ENCODE results near the gene CTNNA1.

Gene CTNNA1

GRCh38 chr5:138926688-138927448, 173.6 kb downstream of the CTNNA1 start:
- Histone ChIP-seq H3K27me3 (ENCODE audit: control insufficient read depth, insufficient read depth, low read length) (no peaks in the 10 kb centered on the region), H3K9ac (ENCODE audit: low read length) (no peak overlapping the region), H3K27ac (ENCODE audit: low read depth, low read length) (no peak overlapping the region), H3K4me1 (ENCODE audit: control insufficient read depth, insufficient read depth, low read length) (no peaks in the 10 kb centered on the region), H3K4me3 (ENCODE audit: low read length) (no peak overlapping the region), H3K36me3 (ENCODE audit: control insufficient read depth, insufficient read depth, low read length) (peaks cover 50% of the 10 kb centered on the region)

DNA sequence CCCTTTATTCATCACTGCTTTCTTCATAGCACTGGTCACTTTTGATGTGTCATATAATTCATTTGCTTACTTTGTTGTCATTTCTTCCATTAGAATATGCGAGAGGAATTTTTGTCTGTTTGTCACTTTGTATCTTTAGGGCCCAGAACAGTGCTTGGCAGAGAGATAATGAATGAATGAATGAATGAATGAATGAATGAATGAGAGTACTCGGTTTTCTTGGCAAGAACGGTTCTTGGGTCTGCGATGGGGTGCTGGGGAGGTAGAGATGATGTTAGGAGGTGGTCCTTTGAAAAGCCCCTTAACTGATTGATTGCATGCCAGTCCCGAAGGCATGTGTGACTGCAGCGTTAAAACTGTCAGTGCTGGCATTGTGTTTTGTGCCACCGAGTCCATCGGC, 174.3 kb downstream of the CTNNA1 start:
- H3K9ac ChIP-seq (ENCODE audit: low read length): no peak overlapping the region
- H3K27ac ChIP-seq (ENCODE audit: low read depth, low read length): no peak overlapping the region
- H3K27me3 ChIP-seq (ENCODE audit: control insufficient read depth, insufficient read depth, low read length): no peaks in the 10 kb centered on the region
- no peaks in the 10 kb centered on the region for H3K4me1 ChIP-seq (ENCODE audit: control insufficient read depth, insufficient read depth, low read length)
- peaks cover 57% of the 10 kb centered on the region for H3K36me3 ChIP-seq (ENCODE audit: control insufficient read depth, insufficient read depth, low read length)
- no peak overlapping the region for H3K4me3 ChIP-seq (ENCODE audit: low read length)

GRCh38 chr5:138927979-138928378, 174.8 kb downstream of the CTNNA1 start:
- H3K27me3 ChIP-seq (ENCODE audit: control insufficient read depth, insufficient read depth, low read length): no peaks in the 10 kb centered on the region
- H3K9ac ChIP-seq (ENCODE audit: low read length): no peak overlapping the region
- no peak overlapping the region for H3K4me3 ChIP-seq (ENCODE audit: low read length)
- no peak overlapping the region for H3K27ac ChIP-seq (ENCODE audit: low read depth, low read length)
- H3K36me3 ChIP-seq (ENCODE audit: control insufficient read depth, insufficient read depth, low read length): peaks cover 57% of the 10 kb centered on the region
- no peaks in the 10 kb centered on the region for H3K4me1 ChIP-seq (ENCODE audit: control insufficient read depth, insufficient read depth, low read length)

DNA sequence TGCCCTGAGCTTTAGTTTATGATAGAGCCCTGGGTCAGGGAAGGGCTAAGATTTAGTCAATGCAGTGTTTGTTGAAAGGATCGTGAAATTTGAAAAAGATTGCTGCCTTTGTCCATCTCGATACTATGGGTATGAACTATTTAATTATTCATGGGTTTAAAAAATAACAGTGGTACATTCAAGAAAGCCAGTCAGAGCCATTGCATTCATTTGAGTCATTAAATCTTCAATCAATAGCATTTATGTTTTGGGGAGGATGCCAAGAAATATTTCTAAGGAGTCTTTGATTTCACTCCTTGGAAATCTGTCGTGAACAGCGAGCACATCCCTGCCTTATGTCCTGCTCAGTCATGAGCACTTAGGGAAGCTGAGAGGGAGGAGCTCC, 176.3 kb downstream of the CTNNA1 start:
- H3K27ac ChIP-seq (ENCODE audit: low read depth, low read length): no peak overlapping the region
- H3K4me3 ChIP-seq (ENCODE audit: low read length): no peak overlapping the region
- no peak overlapping the region for H3K9ac ChIP-seq (ENCODE audit: low read length)
- H3K4me1 ChIP-seq (ENCODE audit: control insufficient read depth, insufficient read depth, low read length): no peaks in the 10 kb centered on the region
- H3K36me3 ChIP-seq (ENCODE audit: control insufficient read depth, insufficient read depth, low read length): peaks cover 57% of the 10 kb centered on the region
- no peaks in the 10 kb centered on the region for H3K27me3 ChIP-seq (ENCODE audit: control insufficient read depth, insufficient read depth, low read length)

DNA sequence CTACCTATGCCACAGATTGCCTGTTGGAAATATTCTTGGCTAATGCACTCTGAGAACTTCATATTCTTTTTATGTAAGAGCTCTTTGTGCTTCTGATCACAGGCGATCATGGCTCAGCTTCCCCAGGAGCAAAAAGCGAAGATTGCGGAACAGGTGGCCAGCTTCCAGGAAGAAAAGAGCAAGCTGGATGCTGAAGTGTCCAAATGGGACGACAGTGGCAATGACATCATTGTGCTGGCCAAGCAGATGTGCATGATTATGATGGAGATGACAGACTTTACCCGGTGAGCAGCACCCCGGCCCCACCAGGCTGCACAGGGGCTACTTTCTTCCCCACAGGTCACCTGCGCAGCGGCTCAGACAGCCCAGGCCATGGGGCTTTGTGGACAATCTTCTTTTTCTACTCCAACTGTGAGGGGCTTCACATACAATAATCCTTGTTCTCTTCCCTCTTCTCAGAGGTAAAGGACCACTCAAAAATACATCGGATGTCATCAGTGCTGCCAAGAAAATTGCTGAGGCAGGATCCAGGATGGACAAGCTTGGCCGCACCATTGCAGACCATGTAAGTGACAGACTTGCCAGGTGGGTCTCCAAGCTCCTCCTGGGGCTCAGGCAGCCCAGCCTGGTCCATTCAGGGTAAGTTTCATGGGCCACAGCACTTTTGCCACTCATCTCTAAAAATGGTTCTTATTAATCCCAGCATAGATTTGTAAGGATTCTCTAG, 177.3 kb downstream of the CTNNA1 start:
- H3K36me3 ChIP-seq (ENCODE audit: control insufficient read depth, insufficient read depth, low read length): peaks cover 53% of the 10 kb centered on the region
- H3K27ac ChIP-seq (ENCODE audit: low read depth, low read length): no peak overlapping the region
- H3K27me3 ChIP-seq (ENCODE audit: control insufficient read depth, insufficient read depth, low read length): no peaks in the 10 kb centered on the region

GRCh38 chr5:138932171-138932810, 179.1 kb downstream of the CTNNA1 start:
- H3K36me3 ChIP-seq (ENCODE audit: control insufficient read depth, insufficient read depth, low read length): peaks cover 36% of the 10 kb centered on the region
- no peak overlapping the region for H3K4me3 ChIP-seq (ENCODE audit: low read length)
- H3K4me1 ChIP-seq (ENCODE audit: control insufficient read depth, insufficient read depth, low read length): no peaks in the 10 kb centered on the region
- H3K27me3 ChIP-seq (ENCODE audit: control insufficient read depth, insufficient read depth, low read length): no peaks in the 10 kb centered on the region
- H3K9ac ChIP-seq (ENCODE audit: low read length): no peak overlapping the region
- no peak overlapping the region for H3K27ac ChIP-seq (ENCODE audit: low read depth, low read length)

More for the DNA sequence above, 177.3 kb downstream of the CTNNA1 start:
- Histone ChIP-seq H3K4me3 (ENCODE audit: low read length) (no peak overlapping the region), H3K4me1 (ENCODE audit: control insufficient read depth, insufficient read depth, low read length) (no peaks in the 10 kb centered on the region), H3K9ac (ENCODE audit: low read length) (no peak overlapping the region)

DNA sequence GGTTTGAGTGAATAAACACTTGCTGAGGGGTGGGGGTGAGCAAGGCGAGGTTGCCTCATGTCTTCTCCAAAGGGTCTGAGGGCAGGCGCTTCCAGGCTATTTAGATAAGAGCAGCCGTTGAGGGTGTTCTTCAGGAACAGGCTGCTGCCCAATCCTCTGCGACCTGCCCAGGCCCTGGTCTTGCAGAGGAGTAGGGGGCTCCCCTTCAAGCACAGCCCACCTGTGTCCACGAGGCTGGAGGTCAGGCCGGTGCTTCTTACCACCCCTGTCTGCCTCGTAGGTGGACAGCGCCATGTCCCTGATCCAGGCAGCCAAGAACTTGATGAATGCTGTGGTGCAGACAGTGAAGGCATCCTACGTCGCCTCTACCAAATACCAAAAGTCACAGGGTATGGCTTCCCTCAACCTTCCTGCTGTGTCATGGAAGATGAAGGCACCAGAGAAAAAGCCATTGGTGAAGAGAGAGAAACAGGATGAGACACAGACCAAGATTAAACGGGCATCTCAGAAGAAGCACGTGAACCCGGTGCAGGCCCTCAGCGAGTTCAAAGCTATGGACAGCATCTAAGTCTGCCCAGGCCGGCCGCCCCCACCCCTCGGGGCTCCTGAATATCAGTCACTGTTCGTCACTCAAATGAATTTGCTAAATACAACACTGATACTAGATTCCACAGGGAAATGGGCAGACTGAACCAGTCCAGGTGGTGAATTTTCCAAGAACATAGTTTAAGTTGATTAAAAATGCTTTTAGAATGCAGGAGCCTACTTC, 180.5 kb downstream of the CTNNA1 start:
- H3K36me3 ChIP-seq (ENCODE audit: control insufficient read depth, insufficient read depth, low read length): peaks cover 33% of the 10 kb centered on the region
- H3K27ac ChIP-seq (ENCODE audit: low read depth, low read length): no peak overlapping the region
- no peak overlapping the region for H3K4me3 ChIP-seq (ENCODE audit: low read length)
- H3K9ac ChIP-seq (ENCODE audit: low read length): no peak overlapping the region
- no peaks in the 10 kb centered on the region for H3K27me3 ChIP-seq (ENCODE audit: control insufficient read depth, insufficient read depth, low read length)
- H3K4me1 ChIP-seq (ENCODE audit: control insufficient read depth, insufficient read depth, low read length): no peaks in the 10 kb centered on the region

DNA sequence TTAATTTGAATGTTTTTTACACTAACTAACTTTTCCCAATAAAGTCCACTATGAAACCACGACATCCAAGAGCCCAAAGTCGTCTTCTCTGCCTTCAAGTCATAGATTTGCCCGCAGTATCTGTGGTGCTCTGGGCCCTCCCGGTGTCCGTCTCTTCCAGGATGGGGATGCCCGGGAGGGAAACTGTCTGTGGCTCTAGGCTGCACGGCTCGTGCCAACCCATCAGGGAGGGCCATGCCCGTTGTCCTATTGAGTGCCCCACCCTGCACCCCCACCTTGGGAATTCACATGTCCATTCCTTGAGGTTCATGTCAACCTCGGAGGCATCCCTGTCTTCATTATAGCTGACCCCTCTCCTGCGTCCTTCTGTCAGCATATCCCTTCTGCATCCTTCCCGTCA, 181.7 kb downstream of the CTNNA1 start:
- H3K36me3 ChIP-seq (ENCODE audit: control insufficient read depth, insufficient read depth, low read length): peaks cover 29% of the 10 kb centered on the region
- no peak overlapping the region for H3K27ac ChIP-seq (ENCODE audit: low read depth, low read length)
- H3K9ac ChIP-seq (ENCODE audit: low read length): no peak overlapping the region
- H3K4me3 ChIP-seq (ENCODE audit: low read length): no peak overlapping the region
- H3K4me1 ChIP-seq (ENCODE audit: control insufficient read depth, insufficient read depth, low read length): no peaks in the 10 kb centered on the region
- no peaks in the 10 kb centered on the region for H3K27me3 ChIP-seq (ENCODE audit: control insufficient read depth, insufficient read depth, low read length)

- Histone ChIP-seq H3K9ac (ENCODE audit: low read length) (no peak overlapping the region), H3K27ac (ENCODE audit: low read depth, low read length) (no peak overlapping the region), H3K27me3 (ENCODE audit: control insufficient read depth, insufficient read depth, low read length) (no peaks in the 10 kb centered on the region), H3K36me3 (ENCODE audit: control insufficient read depth, insufficient read depth, low read length) (peaks cover 27% of the 10 kb centered on the region), H3K4me3 (ENCODE audit: low read length) (no peak overlapping the region), H3K4me1 (ENCODE audit: control insufficient read depth, insufficient read depth, low read length) (no peaks in the 10 kb centered on the region)
These were observed 182.2 kb downstream of the CTNNA1 start for GRCh38 chr5:138935466-138935865.

GRCh38 chr5:138936225-138936967, 183.2 kb downstream of the CTNNA1 start:
- Histone ChIP-seq H3K4me3 (ENCODE audit: low read length) (no peak overlapping the region), H3K4me1 (ENCODE audit: control insufficient read depth, insufficient read depth, low read length) (no peaks in the 10 kb centered on the region), H3K27me3 (ENCODE audit: control insufficient read depth, insufficient read depth, low read length) (no peaks in the 10 kb centered on the region), H3K9ac (ENCODE audit: low read length) (no peak overlapping the region), H3K36me3 (ENCODE audit: control insufficient read depth, insufficient read depth, low read length) (peaks cover 19% of the 10 kb centered on the region), H3K27ac (ENCODE audit: low read depth, low read length) (no peak overlapping the region)

- H3K36me3 ChIP-seq (ENCODE audit: control insufficient read depth, insufficient read depth, low read length): peaks cover 13% of the 10 kb centered on the region
- no peaks in the 10 kb centered on the region for H3K4me1 ChIP-seq (ENCODE audit: control insufficient read depth, insufficient read depth, low read length)
- H3K27ac ChIP-seq (ENCODE audit: low read depth, low read length): no peak overlapping the region
These were observed 183.7 kb downstream of the CTNNA1 start for GRCh38 chr5:138936968-138937345.

More at GRCh38 chr5:138936968-138937345, 183.7 kb downstream of the CTNNA1 start:
- H3K9ac ChIP-seq (ENCODE audit: low read length): no peak overlapping the region
- H3K4me3 ChIP-seq (ENCODE audit: low read length): no peak overlapping the region
- H3K27me3 ChIP-seq (ENCODE audit: control insufficient read depth, insufficient read depth, low read length): no peaks in the 10 kb centered on the region

Measured in rectal smooth muscle tissue (tissue), 1 donor.